H9 (cell line): ENCODE results near the gene HIP1R. TPM values are rescaled to one million over a fixed set of nuclear protein-coding genes. Genes with fewer than 3 reads are reported as not detected.

Experiments
- DNase-seq: peaks from one replicate; pipeline ENCODE4 v3.0.0-alpha.2; 2017
- H2AFZ ChIP-seq: one replicate; pipeline ENCODE4 v1.6.1; 2013; ENCODE audit warnings: mild to moderate bottlenecking, low read length, control low read depth, moderate library complexity
- H2AK5ac ChIP-seq: 2 replicates; pipeline ENCODE4 v1.6.1; 2013; ENCODE audit warnings: low read length, control low read depth, mixed read lengths; ENCODE audit not compliant: insufficient read length
- H2BK120ac ChIP-seq: one replicate; pipeline ENCODE4 v1.6.1; 2013; ENCODE audit warnings: low read depth, mild to moderate bottlenecking, low read length, control low read depth, inconsistent platforms; ENCODE audit not compliant: poor library complexity, severe bottlenecking
- H2BK12ac ChIP-seq: 2 replicates; pipeline ENCODE4 v1.6.1; 2013; ENCODE audit warnings: low read length, control low read depth, mixed read lengths, low read depth; ENCODE audit not compliant: insufficient read length
- H2BK15ac ChIP-seq: 2 replicates; pipeline ENCODE4 v1.6.1; 2013; ENCODE audit warnings: low read depth, low read length, control low read depth
- H2BK20ac ChIP-seq: one replicate; pipeline ENCODE4 v1.6.1; 2013; ENCODE audit warnings: low read depth, mild to moderate bottlenecking, low read length, control low read depth, inconsistent platforms; ENCODE audit not compliant: poor library complexity, severe bottlenecking
- H2BK5ac ChIP-seq: 2 replicates; pipeline ENCODE4 v1.6.1; 2013; ENCODE audit warnings: low read length, control low read depth, mixed read lengths; ENCODE audit not compliant: insufficient read length
- H3K14ac ChIP-seq: 2 replicates; pipeline ENCODE4 v1.6.1; 2013; ENCODE audit warnings: low read length, control low read depth; ENCODE audit not compliant: insufficient read depth
- H3K18ac ChIP-seq: 2 replicates; pipeline ENCODE4 v1.6.1; 2013; ENCODE audit warnings: low read depth, mild to moderate bottlenecking, mixed read lengths, low read length, control low read depth; ENCODE audit not compliant: insufficient read length
- H3K23ac ChIP-seq: 2 replicates; pipeline ENCODE4 v1.6.1; 2013; ENCODE audit warnings: low read length, control low read depth, mixed read lengths, low read depth; ENCODE audit not compliant: insufficient read length
- H3K23me2 ChIP-seq: 2 replicates; pipeline ENCODE4 v1.6.1; 2013; ENCODE audit warnings: low read depth, mild to moderate bottlenecking, mixed read lengths, low read length, control low read depth; ENCODE audit not compliant: insufficient read length, poor library complexity, severe bottlenecking
- H3K27ac ChIP-seq: 2 replicates; pipeline ENCODE4 v1.5.1; 2013; ENCODE audit warnings: low read length, control low read depth, mixed read lengths, low read depth; ENCODE audit not compliant: insufficient read length
- H3K27me3 ChIP-seq: 2 replicates; pipeline ENCODE4 v1.6.1; 2013; ENCODE audit warnings: low read length, control low read depth, inconsistent platforms; ENCODE audit not compliant: insufficient read depth
- H3K4ac ChIP-seq: 2 replicates; pipeline ENCODE4 v1.6.1; 2013; ENCODE audit warnings: low read depth, mild to moderate bottlenecking, control low read depth, inconsistent platforms, low read length, moderate library complexity
- H3K4me1 ChIP-seq: 2 replicates; pipeline ENCODE4 v1.6.1; 2013; ENCODE audit warnings: low read length, control low read depth, inconsistent platforms; ENCODE audit not compliant: insufficient read depth
- H3K4me2 ChIP-seq: 2 replicates; pipeline ENCODE4 v1.6.1; 2013; ENCODE audit warnings: low read length, control low read depth, mixed read lengths; ENCODE audit not compliant: insufficient read length, insufficient read depth
- H3K56ac ChIP-seq: 2 replicates; pipeline ENCODE4 v1.6.1; 2013; ENCODE audit warnings: low read depth, mild to moderate bottlenecking, mixed read lengths, low read length, control low read depth; ENCODE audit not compliant: insufficient read length
- H3K79me1 ChIP-seq: 2 replicates; pipeline ENCODE4 v1.6.1; 2013; ENCODE audit warnings: low read depth, mild to moderate bottlenecking, moderate library complexity, low read length, control low read depth, inconsistent platforms; ENCODE audit not compliant: insufficient read depth, poor library complexity, severe bottlenecking
- H3K79me2 ChIP-seq: 2 replicates; pipeline ENCODE4 v1.6.1; 2013; ENCODE audit warnings: low read length, control low read depth, inconsistent platforms; ENCODE audit not compliant: insufficient read depth
- H3K9ac ChIP-seq: 2 replicates; pipeline ENCODE4 v1.6.1; 2013; ENCODE audit warnings: low read length, control low read depth, mixed read lengths; ENCODE audit not compliant: insufficient read length; ENCODE audit errors: extremely low read depth
- H3K9me3 ChIP-seq: one replicate; pipeline ENCODE4 v1.6.1; 2013; ENCODE audit warnings: low read depth, low read length, inconsistent platforms; ENCODE audit not compliant: control insufficient read depth
- H3T11ph ChIP-seq: one replicate; pipeline ENCODE4 v1.6.1; 2013; ENCODE audit warnings: mild to moderate bottlenecking, low read length, control low read depth, inconsistent platforms
- H4K20me1 ChIP-seq: one replicate; pipeline ENCODE4 v1.6.1; 2013; ENCODE audit not compliant: control insufficient read depth, insufficient read length, insufficient read depth
- H4K5ac ChIP-seq: 2 replicates; pipeline ENCODE4 v1.6.1; 2013; ENCODE audit warnings: low read depth, mild to moderate bottlenecking, mixed read lengths, low read length, control low read depth; ENCODE audit not compliant: insufficient read length
- H4K8ac ChIP-seq: replicated peaks from 2 replicates; pipeline ENCODE4 v1.6.1; 2013; ENCODE audit warnings: low read length, control low read depth, mixed read lengths, low read depth; ENCODE audit not compliant: insufficient read length
- H4K91ac ChIP-seq: 2 replicates; pipeline ENCODE4 v1.6.1; 2013; ENCODE audit warnings: low read depth, mild to moderate bottlenecking, moderate library complexity, mixed read lengths, low read length, control low read depth; ENCODE audit not compliant: insufficient read length
- H3K27ac Mint-ChIP-seq, 3 experiments: 2 replicates in 2 of 3; 3 replicates in 1 of 3; pipeline ENCODE4 v1.8.0; 2020 to 2021; ENCODE audit warnings: mixed read lengths in 3 of 3, mild to moderate bottlenecking in 1 of 3, moderate library complexity in 1 of 3
- H3K27me3 Mint-ChIP-seq: 2 replicates; pipeline ENCODE4 v1.8.0; 2021; ENCODE audit warnings: low read depth, mild to moderate bottlenecking, moderate library complexity, mixed read lengths
- H3K36me3 Mint-ChIP-seq, 3 experiments: 2 replicates in 2 of 3; 3 replicates in 1 of 3; pipeline ENCODE4 v1.8.0; 2020 to 2021; ENCODE audit warnings: low read depth in 3 of 3, mixed read lengths in 3 of 3; ENCODE audit not compliant: insufficient read depth in 1 of 3
- H3K4me1 Mint-ChIP-seq, 2 experiments: 2 replicates each; pipeline ENCODE4 v1.8.0; 2020; ENCODE audit warnings: mixed read lengths in 2 of 2
- H3K4me3 Mint-ChIP-seq, 2 experiments: 2 replicates in 1 of 2; 3 replicates in 1 of 2; pipeline ENCODE4 v1.8.0; 2020 to 2021; ENCODE audit warnings: mild to moderate bottlenecking in 2 of 2, mixed read lengths in 2 of 2, moderate library complexity in 1 of 2
- H3K9me3 Mint-ChIP-seq, 2 experiments: 2 replicates in 1 of 2; 3 replicates in 1 of 2; pipeline ENCODE4 v1.8.0; 2020; ENCODE audit warnings: mild to moderate bottlenecking in 2 of 2, mixed read lengths in 2 of 2, moderate library complexity in 1 of 2
- WGBS: extraction: QIAGEN DNeasy Blood & Tissue Kit; methylation state at CpG from one replicate; pipeline ENCODE4 v1.1.7; 2013; ENCODE audit warnings: missing lambda C conversion rate, low lambda C conversion rate, mixed read lengths; ENCODE audit not compliant: insufficient read length; ENCODE audit errors: extremely low coverage; 5-methylcytosine and 5-hydroxymethylcytosine counted together
- total RNA-seq: library from RNA; stranded (reverse); gene quantifications from 2 replicates; pipeline ENCODE4 v1.2.1, GENCODE V29; 2021
- TF ChIP-seq, protein P1 (sequence below): fragments of 200-600 bp; sonication (generic); conservative IDR thresholded peaks from 3 replicates; pipeline ENCODE4 v1.8.0; 2021; ENCODE audit warnings: antibody characterized with exemption, mild to moderate bottlenecking

The HIP1R gene
- total RNA-seq, 1 experiment from 2014 or later, result 17.4 TPM

DNA sequence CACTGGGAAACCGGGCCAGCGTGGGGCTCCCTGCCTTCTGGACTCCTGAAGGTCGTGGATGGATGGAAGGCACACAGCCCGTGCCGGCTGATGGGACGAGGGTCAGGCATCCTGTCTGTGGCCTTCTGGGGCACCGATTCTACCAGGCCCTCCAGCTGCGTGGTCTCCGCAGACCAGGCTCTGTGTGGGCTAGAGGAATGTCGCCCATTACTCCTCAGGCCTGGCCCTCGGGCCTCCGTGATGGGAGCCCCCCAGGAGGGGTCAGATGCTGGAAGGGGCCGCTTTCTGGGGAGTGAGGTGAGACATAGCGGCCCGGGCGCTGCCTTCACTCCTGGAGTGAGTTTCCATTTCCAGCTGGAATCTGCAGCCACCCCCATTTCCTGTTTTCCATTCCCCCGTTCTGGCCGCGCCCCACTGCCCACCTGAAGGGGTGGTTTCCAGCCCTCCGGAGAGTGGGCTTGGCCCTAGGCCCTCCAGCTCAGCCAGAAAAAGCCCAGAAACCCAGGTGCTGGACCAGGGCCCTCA is 26.9 kb downstream of the HIP1R start:
- Histone ChIP-seq H3K27ac (no peak overlapping the region), H2BK5ac (no peak overlapping the region), H3K79me1 (no peaks in the 10 kb centered on the region), H4K8ac (no peak overlapping the region), H4K91ac (no peak overlapping the region), H2BK15ac (no peak overlapping the region), H3K23me2 (no peaks in the 10 kb centered on the region), H2AFZ (no peak overlapping the region), H3K4ac (no peak overlapping the region), H3K4me1 (no peaks in the 10 kb centered on the region), H4K20me1 (no peaks in the 10 kb centered on the region), H2AK5ac (no peak overlapping the region), H2BK120ac (no peak overlapping the region), H3K4me2 (no peak overlapping the region), H3K56ac (no peak overlapping the region), H4K5ac (no peak overlapping the region), H3K18ac (no peak overlapping the region), H2BK12ac (no peak overlapping the region), H3K23ac (no peak overlapping the region), H3K27me3 (no peaks in the 10 kb centered on the region), H3K14ac (no peak overlapping the region), H3K79me2 (no peaks in the 10 kb centered on the region), H2BK20ac (no peak overlapping the region), H3T11ph (no peak overlapping the region), H3K9ac (no peak overlapping the region), H3K9me3 (no peaks in the 10 kb centered on the region)
- H3K27ac Mint-ChIP-seq, result no peak overlapping the region
- no peaks in the 10 kb centered on the region for H3K9me3 Mint-ChIP-seq
- peaks cover 0 to 2% of the 10 kb centered on the region in 2 experiments; a peak in 1 of 4 replicates for H3K4me1 Mint-ChIP-seq
- H3K27me3 Mint-ChIP-seq, result peaks cover 52% of the 10 kb centered on the region
- H3K36me3 Mint-ChIP-seq, result peaks cover 3 to 8% (median 8%) of the 10 kb centered on the region in 3 experiments; a peak in 6 of 7 replicates
- TF ChIP-seq, protein P1, sequence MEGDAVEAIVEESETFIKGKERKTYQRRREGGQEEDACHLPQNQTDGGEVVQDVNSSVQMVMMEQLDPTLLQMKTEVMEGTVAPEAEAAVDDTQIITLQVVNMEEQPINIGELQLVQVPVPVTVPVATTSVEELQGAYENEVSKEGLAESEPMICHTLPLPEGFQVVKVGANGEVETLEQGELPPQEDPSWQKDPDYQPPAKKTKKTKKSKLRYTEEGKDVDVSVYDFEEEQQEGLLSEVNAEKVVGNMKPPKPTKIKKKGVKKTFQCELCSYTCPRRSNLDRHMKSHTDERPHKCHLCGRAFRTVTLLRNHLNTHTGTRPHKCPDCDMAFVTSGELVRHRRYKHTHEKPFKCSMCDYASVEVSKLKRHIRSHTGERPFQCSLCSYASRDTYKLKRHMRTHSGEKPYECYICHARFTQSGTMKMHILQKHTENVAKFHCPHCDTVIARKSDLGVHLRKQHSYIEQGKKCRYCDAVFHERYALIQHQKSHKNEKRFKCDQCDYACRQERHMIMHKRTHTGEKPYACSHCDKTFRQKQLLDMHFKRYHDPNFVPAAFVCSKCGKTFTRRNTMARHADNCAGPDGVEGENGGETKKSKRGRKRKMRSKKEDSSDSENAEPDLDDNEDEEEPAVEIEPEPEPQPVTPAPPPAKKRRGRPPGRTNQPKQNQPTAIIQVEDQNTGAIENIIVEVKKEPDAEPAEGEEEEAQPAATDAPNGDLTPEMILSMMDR, result no peak
- H3K4me3 Mint-ChIP-seq, result no peak overlapping the region
- WGBS, result no CpG with 5 or more reads among the region's 20 CpGs
- no peak for DNase-seq
